K562 (cell line): ENCODE data around the gene ZDHHC6. TPM values are rescaled to one million over a fixed set of nuclear protein-coding genes. Genes with fewer than 3 reads are reported as not detected.

Experiments used
- ATAC-seq: fragments of 200-7000 bp; cut with Tn5 transposase; 3 replicates; pipeline ENCODE4 v1.9.1; 2020; ENCODE audit warnings: moderate library complexity
- BruUV-seq: library from RNA; stranded (reverse); fragments of 400-500 nt; replicated peaks from 2 replicates; lab custom pipeline; 2021; lab: Mats Ljungman, UMichigan
- CTCF ChIA-PET: fragments of 300-600 bp; formaldehyde crosslinking; extraction: SDS; loops from one replicate; lab custom pipeline; 2021; ENCODE audit warnings: low intra/inter-chr PET ratio; lab: Yijun Ruan, JAX
- POLR2A ChIA-PET: fragments of 300-600, 350-650 bp; sonication (Branson Sonifier 250); formaldehyde crosslinking; extraction: SDS; loops from one replicate; lab custom pipeline; 2021; ENCODE audit warnings: antibody characterized with exemption, inconsistent platforms; lab: Yijun Ruan, JAX
- DNase-seq, 4 experiments: peaks; one replicate each; pipeline versions ENCODE4 v3.0.0 to v3.0.0-alpha.2; 2011 to 2018; ENCODE audit warnings: low spot score in 3 of 4, mixed read lengths in 3 of 4; ENCODE audit errors: extremely low read depth in 1 of 4
- FAIRE-seq: peaks from 2 replicates; lab custom pipeline; 2011; peaks lifted over from hg19 to GRCh38; lab: Jason Lieb, UNC
- H2AFZ ChIP-seq: 2 replicates; pipeline ENCODE4 v1.6.0; 2011; ENCODE audit warnings: low read depth, low read length, control low read depth, inconsistent platforms
- H3K27ac ChIP-seq: fragments of 200-600 bp; 3 replicates; pipeline ENCODE4 v1.8.0; 2011; ENCODE audit warnings: low read depth, mild to moderate bottlenecking, control low read depth, inconsistent platforms, low read length, moderate library complexity, mixed read lengths; ENCODE audit errors: extremely low read depth
- H3K27me3 ChIP-seq, 2 experiments: fragments of 300-600 bp in 1 of 2; 2 replicates in 1 of 2; 3 replicates in 1 of 2; pipeline versions ENCODE4 v1.6.0 to v1.8.0; 2011; ENCODE audit warnings: inconsistent platforms in 2 of 2, low read length in 2 of 2, mild to moderate bottlenecking in 1 of 2, mixed read lengths in 1 of 2, moderate library complexity in 1 of 2; ENCODE audit not compliant: control insufficient read depth in 2 of 2, insufficient read depth in 2 of 2
- H3K36me3 ChIP-seq: fragments of 300-600 bp; 3 replicates; pipeline ENCODE4 v1.8.0; 2011; ENCODE audit warnings: mild to moderate bottlenecking, low read length, inconsistent platforms; ENCODE audit not compliant: control insufficient read depth, insufficient read depth
- H3K4me1 ChIP-seq, 2 experiments: fragments of 200-600 bp in 1 of 2; replicated peaks in 1 of 2; 2 replicates in 1 of 2; 3 replicates in 1 of 2; pipeline versions ENCODE4 v1.5.1 to v1.8.0; 2011; ENCODE audit warnings: inconsistent platforms in 2 of 2, low read length in 2 of 2, mild to moderate bottlenecking in 1 of 2, mixed read lengths in 1 of 2, moderate library complexity in 1 of 2; ENCODE audit not compliant: control insufficient read depth in 2 of 2, insufficient read depth in 2 of 2
- H3K4me2 ChIP-seq: 2 replicates; pipeline ENCODE4 v1.6.1; 2011; ENCODE audit warnings: low read length, control low read depth, inconsistent platforms, mixed read lengths; ENCODE audit not compliant: insufficient read depth
- H3K4me3 ChIP-seq: fragments of 200-600 bp; sonication (generic), shearing (Covaris generic); 2 replicates; pipeline ENCODE4 v1.5.1; 2016; ENCODE audit warnings: control low read depth, inconsistent platforms
- H3K79me2 ChIP-seq: fragments of 200-600 bp; 3 replicates; pipeline ENCODE4 v1.8.0; 2011; ENCODE audit warnings: low read length, inconsistent platforms; ENCODE audit not compliant: control insufficient read depth, insufficient read depth
- H3K9ac ChIP-seq, 2 experiments: 2 replicates each; pipeline versions ENCODE4 v1.6.0 to v1.6.1; 2011; ENCODE audit warnings: low read depth in 2 of 2, low read length in 2 of 2, control low read depth in 1 of 2, inconsistent platforms in 1 of 2, mild to moderate bottlenecking in 1 of 2, mixed read lengths in 1 of 2; ENCODE audit not compliant: insufficient read depth in 1 of 2
- H3K9me1 ChIP-seq: one replicate; pipeline ENCODE4 v1.6.0; 2011; ENCODE audit warnings: inconsistent platforms, mild to moderate bottlenecking, low read length, moderate library complexity; ENCODE audit not compliant: control insufficient read depth, insufficient read depth
- H3K9me3 ChIP-seq: replicated peaks from 2 replicates; pipeline ENCODE4 v1.5.1; 2011; ENCODE audit warnings: low read depth, low read length, inconsistent platforms; ENCODE audit not compliant: control insufficient read depth, insufficient read depth
- H4K20me1 ChIP-seq: replicated peaks from 2 replicates; pipeline ENCODE4 v1.6.1; 2011; ENCODE audit warnings: low read length, inconsistent platforms, mixed read lengths; ENCODE audit not compliant: control insufficient read depth, insufficient read depth
- JUN ChIP-seq, 2 experiments: sonication (generic) in 1 of 2; formaldehyde crosslinking in 1 of 2; IDR thresholded peaks; 2 replicates each; pipeline versions ENCODE4 v1.6.1 to v1.8.0; 2012 to 2022; ENCODE audit warnings: borderline replicate concordance in 2 of 2, mild to moderate bottlenecking in 2 of 2, improper control_type of control experiment in 1 of 2, low read depth in 1 of 2, low read length in 1 of 2, missing genetic modification reagents in 1 of 2
- POLR3A ChIP-seq: IDR thresholded peaks from 2 replicates; pipeline ENCODE4 v1.6.1; 2011; ENCODE audit warnings: borderline replicate concordance, mild to moderate bottlenecking, moderate library complexity; ENCODE audit not compliant: insufficient read length, insufficient read depth; ENCODE audit errors: extremely low read depth
- ZBTB17 ChIP-seq: fragments of 450-650 bp; formaldehyde crosslinking; IDR thresholded peaks from 2 replicates; pipeline ENCODE4 v1.4.0; 2020; ENCODE audit warnings: mild to moderate bottlenecking
- WGBS: fragments of 100-300 bp; shearing (Covaris generic); methylation state at CpG from one replicate; pipeline ENCODE4 v1.1.6; 2016; ENCODE audit warnings: low coverage, mixed read lengths; ENCODE audit not compliant: insufficient coverage; ENCODE audit errors: missing lambda C conversion rate; 5-methylcytosine and 5-hydroxymethylcytosine counted together
- in situ Hi-C: fragments of 300-500 bp; cut with MboI; formaldehyde crosslinking; loops from 4 replicates; pipeline ENCODE4 v1.15.0; 2018; ENCODE audit warnings: inconsistent platforms, mixed read lengths
- intact Hi-C: fragments of 100-400 bp; cut with micrococcal nuclease; formaldehyde crosslinking; loops from 2 replicates; pipeline ENCODE4 v1.14.2; 2022
- polyA plus RNA-seq, 8 experiments: library from polyadenylated mRNA; depleted of rRNA in 4 of 8; stranded (reverse) in 5 of 8; unstranded in 3 of 8; fragments of >200 nt; fragmentation: Nextera tagmentation in 2 of 8; fragmentation: Illumina TruSeq in 1 of 8; extraction: Ambion mirVana in 2 of 8; extraction: Trizol in 1 of 8; gene quantifications; 2 replicates each; pipeline versions ENCODE4 v1.2.1 to v1.2.3, GENCODE V29; 2011 to 2014; ENCODE audit warnings: inconsistent platforms in 1 of 8, missing spikeins in 1 of 8
- total RNA-seq, 7 experiments: library from RNA; depleted of rRNA in 6 of 7; stranded (reverse); fragments of >200 nt in 6 of 7; fragmentation: Illumina TruSeq in 2 of 7; extraction: Trizol in 2 of 7; gene quantifications; 2 replicates each; pipeline versions ENCODE4 v1.2.1 to v1.2.3, GENCODE V29; 2011 to 2021; ENCODE audit warnings: low replicate concordance in 1 of 7
- TF ChIP-seq, protein P1 (sequence below): IDR thresholded peaks from 3 replicates; pipeline ENCODE4 v1.6.1; 2011; ENCODE audit warnings: borderline replicate concordance, mild to moderate bottlenecking; ENCODE audit not compliant: insufficient read length, insufficient read depth

Gene ZDHHC6
- total and polyA plus RNA-seq, 9 of the 15 experiments (the other 6 are each of a cell fraction or from before 2014, with no cell fraction given) = 13.6 to 30.5 (median 21.5) TPM

DNA sequence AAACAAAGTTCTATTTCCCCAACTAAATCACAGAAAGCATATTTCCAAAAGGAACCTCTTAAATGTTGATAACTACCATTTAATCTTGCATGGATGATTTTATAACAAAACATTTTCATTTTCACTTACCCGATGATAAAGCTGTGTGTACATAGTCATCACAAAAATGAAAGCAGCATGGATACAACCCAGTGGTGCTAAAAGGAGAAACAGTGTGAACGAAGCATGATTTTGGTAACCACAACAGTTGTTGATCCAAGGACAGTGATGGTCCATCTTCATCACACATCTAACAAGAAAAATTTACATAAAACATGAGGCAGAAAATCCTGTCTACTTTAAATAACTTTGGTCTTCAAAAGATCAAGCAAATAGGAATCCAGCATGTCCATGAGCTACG is 4.7 kb downstream of the ZDHHC6 start:
- H4K20me1 ChIP-seq = no peaks in the 10 kb centered on the region
- H3K9me3 ChIP-seq = no peaks in the 10 kb centered on the region
- no peak for DNase-seq
- H3K27ac ChIP-seq = no peak overlapping the region
- no peak overlapping the region for H3K4me3 ChIP-seq
- H3K79me2 ChIP-seq = peaks cover 19% of the 10 kb centered on the region
- no peak for ATAC-seq
- BruUV-seq = no TSS peak
- H3K36me3 ChIP-seq = peaks cover 71% of the 10 kb centered on the region
- no peak overlapping the region for H3K4me2 ChIP-seq
- CTCF ChIA-PET = no interaction called here
- no peaks in the 10 kb centered on the region for H3K9me1 ChIP-seq
- 55% methylated on average over 3 of the region's 3 CpGs for WGBS
- TF ChIP-seq, protein P1, sequence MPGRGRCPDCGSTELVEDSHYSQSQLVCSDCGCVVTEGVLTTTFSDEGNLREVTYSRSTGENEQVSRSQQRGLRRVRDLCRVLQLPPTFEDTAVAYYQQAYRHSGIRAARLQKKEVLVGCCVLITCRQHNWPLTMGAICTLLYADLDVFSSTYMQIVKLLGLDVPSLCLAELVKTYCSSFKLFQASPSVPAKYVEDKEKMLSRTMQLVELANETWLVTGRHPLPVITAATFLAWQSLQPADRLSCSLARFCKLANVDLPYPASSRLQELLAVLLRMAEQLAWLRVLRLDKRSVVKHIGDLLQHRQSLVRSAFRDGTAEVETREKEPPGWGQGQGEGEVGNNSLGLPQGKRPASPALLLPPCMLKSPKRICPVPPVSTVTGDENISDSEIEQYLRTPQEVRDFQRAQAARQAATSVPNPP = no peak
- no peak for TF ChIP-seq POLR3A
- no peak for TF ChIP-seq ZBTB17
- no peak for TF ChIP-seq JUN (IDR thresholded peaks at IDR 0.05; ENCODE audit: borderline replicate concordance, low read depth, low read length)
- no peak for TF ChIP-seq JUN (CRISPR knock-in tag; IDR thresholded peaks at IDR 0.05; ENCODE audit: borderline replicate concordance)
- TF ChIP-seq, all 486 proteins: peak for 0
- no peak for FAIRE-seq
- Histone ChIP-seq H2AFZ (no peak overlapping the region), H3K9ac (no peak overlapping the region), H3K27me3 (no peaks in the 10 kb centered on the region), H3K4me1 (peaks cover 0 to 5% of the 10 kb centered on the region in 2 experiments; a peak in 1 of 5 replicates)
- POLR2A ChIA-PET = no interaction called here
- in situ Hi-C loops = loop anchor here (10.0 kb wide), 2 partner anchors 117 to 267 kb away; no protein-coding TSS in a partner anchor
- intact Hi-C loops = no loop called here
